GM12892 (cell line): ENCODE data around the gene P2RX2.

Source experiments
- POLR2A ChIP-seq: IDR thresholded peaks from 2 replicates; pipeline ENCODE4 v1.6.1; 2011; ENCODE audit warnings: low read depth, low read length, control low read depth
- POLR2AphosphoS5 ChIP-seq: IDR thresholded peaks from 2 replicates; pipeline ENCODE4 v1.6.1; 2011; ENCODE audit warnings: low read depth, low read length, control low read depth
- TAF1 ChIP-seq: IDR thresholded peaks from 2 replicates; pipeline ENCODE4 v1.6.1; 2011; ENCODE audit warnings: low read depth, mild to moderate bottlenecking, control low read depth, low read length, borderline replicate concordance

- no peak for TF ChIP-seq POLR2A
- no peak for TF ChIP-seq POLR2AphosphoS5
- no peak for TF ChIP-seq TAF1
Observed at GRCh38 chr12:132580701-132581292, 37.8 kb upstream of the P2RX2 start.
